Renal pelvis (tissue), 4 donors: ENCODE data around the gene SLC9A4. TPM values are rescaled to one million over a fixed set of nuclear protein-coding genes. Genes with fewer than 3 reads are reported as not detected.

Experiments used
- DNase-seq: peaks from one replicate; pipeline ENCODE4 v3.0.0-alpha.2; 2013
- polyA plus RNA-seq, 3 donors: library from polyadenylated mRNA; unstranded; fragments of 120-200 nt; gene quantifications; one replicate each; pipeline ENCODE4 v1.2.1, GENCODE V29; 2013; ENCODE audit not compliant: insufficient read length in 3 of 3

SLC9A4 gene
- polyA plus RNA-seq, 3 donors = 5.5 to 13.2 (median 6.7) TPM

DNA sequence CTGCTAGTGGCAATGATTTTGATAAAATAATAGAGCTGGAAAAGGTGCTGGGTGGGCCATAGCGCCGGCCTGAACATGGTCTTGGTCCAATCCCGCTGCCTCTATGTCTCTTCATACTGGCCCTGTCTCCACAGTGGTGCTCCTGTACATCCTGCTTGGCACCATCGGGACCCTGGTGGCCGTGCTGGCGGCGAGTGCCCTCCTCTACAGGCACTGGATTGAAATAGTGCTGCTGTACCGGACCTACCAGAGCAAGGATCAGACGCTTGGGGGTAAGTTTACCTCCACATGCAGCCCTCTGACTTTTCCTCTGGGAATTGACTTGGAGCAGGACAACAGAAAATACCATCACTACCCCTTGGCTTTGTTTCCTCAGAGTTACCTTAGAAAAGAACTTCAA lies 26.1 kb upstream of the SLC9A4 start:
- DNase-seq = no peak

DNA sequence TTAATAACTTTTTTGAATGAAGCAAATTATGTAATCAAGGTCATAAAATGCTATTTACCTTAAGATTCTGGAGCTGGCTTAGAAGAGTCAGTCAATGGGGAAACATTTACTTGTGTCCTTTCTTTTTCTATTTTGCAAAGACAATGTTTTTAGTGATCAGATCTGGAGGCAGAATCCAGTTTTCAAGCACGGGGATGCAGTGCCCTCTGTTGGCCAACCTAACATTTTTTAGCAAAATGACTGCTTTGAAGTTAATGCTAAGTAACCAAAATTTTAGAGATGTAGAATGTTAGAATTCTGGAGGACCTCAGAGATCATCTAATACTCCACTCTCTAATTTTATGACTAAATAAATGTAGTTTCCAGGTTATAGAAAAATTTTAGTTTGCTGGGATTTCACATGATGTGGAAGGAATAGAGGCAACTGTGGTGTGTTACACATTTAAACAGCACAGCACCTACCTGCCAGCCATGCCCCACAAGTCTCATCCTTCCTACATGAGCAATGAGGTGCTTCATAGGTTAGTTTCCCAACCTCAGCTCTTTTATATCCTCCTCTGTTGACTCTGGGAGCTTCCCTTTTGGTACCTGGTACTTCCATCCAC lies 23.6 kb upstream of the SLC9A4 start:
- peak; percentile 28 for DNase-seq

DNA sequence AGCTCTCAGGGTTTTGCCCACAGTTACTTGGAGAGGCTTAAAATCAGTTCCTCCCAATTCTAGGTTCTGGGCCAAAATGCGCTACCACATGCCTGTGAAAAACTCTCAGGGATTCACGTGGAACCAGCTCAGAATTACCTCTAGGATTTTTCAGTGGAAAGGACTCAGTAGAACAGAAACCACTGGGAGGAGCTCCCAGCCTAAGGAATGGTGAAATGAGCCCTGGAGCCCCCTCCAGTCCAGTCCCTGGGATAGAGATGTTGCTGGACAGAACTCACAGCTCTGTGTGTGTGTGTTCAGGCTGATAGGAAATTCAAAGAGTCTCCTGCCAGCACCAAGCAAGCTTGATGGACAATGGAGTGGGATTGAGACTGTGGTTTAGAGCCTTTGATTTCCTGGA lies 21.1 kb upstream of the SLC9A4 start:
- DNase-seq = no peak

DNA sequence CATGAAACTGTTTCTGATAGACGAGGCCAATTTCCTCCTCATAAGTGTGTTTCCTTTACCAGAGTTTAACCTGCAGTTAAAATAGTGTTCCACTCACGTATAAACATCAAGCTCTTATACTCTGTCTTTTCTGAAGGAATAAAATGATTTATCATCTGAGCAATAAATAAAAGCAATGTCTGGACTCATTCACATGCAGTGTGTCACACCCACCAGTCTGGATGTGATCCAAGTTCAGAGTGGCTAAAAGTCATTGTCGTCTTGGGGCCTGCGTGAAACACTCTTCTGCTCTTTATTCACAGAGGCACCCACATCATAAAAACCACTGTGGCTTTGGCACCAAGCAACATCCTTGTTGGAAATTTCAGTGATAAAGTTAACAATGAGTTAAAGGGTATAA lies 19.5 kb upstream of the SLC9A4 start:
- no peak for DNase-seq

DNA sequence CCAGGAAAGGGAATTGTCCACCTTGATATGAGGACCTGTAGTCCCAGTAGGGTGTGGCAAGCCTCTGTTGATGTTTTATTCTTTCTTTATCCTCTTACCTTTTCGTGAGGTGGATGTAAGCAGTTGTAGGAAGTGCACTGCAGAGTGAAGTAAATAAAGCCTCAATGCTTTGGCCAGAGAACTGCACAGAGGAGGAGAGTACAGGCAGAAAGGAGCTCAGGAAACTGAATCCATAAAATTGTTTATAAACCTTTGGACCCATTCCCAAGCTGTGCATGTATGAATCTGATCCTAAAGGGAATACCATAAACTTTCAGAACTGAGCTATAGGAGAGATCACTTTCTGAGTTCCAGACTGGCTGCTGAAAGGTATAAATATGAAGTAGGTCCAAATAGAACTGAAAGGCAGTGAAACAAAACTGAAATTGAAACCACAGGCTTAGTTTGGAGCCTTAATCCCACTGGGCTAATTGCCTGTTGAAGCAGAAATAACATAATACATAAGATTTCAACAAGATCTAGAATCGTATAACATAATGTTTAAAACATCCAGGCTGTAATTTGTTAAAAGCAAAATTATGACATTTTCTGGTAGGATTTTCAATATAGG lies 17.9 kb upstream of the SLC9A4 start:
- no peak for DNase-seq

DNA sequence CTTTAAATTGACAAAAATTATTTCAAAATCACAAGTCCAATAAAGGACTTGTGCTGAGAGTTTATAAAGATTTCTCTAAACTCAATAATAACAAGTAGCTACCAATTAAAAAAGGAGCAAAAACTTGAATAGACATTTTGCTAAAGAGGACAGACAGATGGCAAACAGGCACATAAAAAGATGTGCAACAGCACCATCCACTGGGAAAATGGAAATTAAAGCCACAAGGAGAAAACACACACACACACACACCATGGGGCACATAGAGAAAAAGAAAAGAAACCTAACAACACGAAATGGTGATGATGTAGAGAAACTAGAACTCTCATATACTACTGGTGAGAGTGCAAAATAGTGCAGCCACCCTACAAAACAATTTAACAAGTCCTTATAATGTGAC lies 12.6 kb upstream of the SLC9A4 start:
- DNase-seq = no peak

DNA sequence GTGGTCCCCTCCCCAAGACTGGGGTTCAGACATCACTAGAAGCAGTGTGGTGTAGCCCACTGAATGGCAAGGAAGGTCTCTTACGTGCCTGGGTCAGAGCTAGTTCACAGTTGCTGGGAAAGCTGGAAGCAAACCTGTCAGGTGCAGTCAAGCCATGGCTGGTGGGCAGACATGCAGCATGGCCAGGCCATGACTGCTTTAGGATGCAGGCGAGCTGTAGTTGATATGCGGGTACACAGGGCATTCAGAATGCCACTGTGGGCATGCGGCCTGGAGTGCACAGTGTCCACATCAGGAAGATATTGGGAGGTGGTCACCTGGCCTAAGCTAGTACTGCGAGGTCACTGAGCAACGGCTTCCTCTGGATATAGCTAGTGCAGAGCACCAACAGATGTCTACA lies 11.8 kb upstream of the SLC9A4 start:
- DNase-seq = no peak

DNA sequence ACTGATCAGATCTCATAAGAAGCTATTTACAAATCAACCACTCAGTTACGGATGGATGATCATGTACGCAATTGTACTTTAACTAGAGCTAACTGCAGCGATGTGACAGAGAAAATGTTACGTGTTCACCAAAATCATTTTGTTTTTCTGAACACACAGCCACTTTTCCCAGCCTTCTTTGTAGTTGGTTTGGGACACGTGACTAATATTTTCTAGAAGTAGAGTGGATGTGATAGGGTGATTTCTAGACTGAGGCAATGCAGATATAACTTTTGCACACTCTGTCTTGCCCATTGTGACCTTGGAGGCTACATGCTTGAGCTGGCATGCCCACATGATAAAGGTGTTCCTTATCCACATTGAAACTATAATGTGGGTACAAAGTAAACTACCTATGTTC lies 9.9 kb upstream of the SLC9A4 start:
- no peak for DNase-seq

DNA sequence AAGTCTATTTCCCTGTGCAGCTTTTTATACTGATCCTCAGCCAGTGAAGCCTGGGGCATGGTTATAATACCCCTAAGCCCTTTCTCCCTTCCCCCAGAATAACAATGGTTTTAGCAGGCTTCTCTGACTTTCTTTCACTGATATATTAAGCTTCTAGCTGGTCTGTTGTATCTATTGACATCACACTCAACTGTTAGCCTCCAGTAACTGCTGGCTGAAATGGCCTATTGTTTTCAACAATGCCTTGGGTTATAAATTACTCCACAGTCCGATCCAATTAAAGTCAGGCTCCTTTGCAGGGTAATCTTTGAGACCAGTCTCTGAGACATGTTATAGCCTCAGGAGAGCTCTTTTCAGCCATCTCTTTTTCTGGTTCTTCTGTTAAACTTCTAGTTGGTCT lies 2.9 kb upstream of the SLC9A4 start:
- no peak for DNase-seq

DNA sequence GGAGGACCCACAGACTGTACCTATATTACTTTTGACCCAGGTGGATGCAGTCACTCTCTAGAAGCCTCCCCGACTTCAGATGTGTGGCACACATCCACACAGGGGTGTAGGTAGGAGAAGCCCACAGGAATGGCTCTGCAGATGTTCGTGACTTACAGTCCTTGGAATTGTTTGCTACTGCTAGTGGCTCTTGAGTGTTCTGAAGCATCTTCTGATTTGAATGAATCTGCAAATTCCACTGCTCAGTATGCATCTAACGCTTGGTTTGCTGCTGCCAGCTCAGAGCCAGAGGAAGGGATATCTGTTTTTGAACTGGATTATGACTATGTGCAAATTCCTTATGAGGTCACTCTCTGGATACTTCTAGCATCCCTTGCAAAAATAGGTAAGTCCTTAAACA lies 605 bp downstream of the SLC9A4 start:
- DNase-seq = no peak

DNA sequence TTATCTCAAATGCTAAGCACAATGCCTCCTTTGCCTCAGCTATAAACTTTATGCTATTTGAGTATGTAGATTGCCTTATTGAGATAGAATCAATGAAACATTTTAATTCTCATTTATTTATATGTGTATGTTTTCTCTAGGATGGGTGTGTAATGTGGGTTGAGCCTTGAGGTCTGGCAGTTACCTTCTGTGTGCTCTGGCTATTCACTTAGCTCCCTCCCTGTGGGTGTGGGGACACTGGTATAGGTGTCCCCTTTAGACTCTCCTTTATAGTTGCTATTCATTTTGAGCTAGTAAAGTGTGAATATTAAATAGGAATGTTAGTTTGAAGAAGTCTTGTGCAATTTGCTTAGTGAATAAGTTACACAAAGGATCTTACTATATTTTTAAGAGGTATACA lies 1.8 kb downstream of the SLC9A4 start:
- no peak for DNase-seq

DNA sequence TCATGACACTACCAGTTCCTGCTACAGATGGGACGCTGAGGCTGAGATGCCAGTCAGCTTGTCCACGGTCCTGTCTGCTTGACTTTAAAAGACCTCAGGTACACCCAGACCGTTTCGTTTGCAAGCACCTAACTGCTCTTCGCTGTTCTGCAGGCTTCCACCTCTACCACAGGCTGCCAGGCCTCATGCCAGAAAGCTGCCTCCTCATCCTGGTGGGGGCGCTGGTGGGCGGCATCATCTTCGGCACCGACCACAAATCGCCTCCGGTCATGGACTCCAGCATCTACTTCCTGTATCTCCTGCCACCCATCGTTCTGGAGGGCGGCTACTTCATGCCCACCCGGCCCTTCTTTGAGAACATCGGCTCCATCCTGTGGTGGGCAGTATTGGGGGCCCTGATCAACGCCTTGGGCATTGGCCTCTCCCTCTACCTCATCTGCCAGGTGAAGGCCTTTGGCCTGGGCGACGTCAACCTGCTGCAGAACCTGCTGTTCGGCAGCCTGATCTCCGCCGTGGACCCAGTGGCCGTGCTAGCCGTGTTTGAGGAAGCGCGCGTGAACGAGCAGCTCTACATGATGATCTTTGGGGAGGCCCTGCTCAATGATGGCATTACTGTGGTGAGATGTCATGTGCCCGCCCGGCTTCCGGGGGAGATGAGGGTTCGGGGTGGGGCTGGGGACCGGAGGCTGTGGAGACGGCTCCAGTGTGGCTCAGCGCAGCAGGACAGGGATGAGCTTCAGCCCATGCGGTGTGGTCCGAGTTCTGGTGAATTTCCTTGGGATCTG lies 5.9 kb downstream of the SLC9A4 start:
- DNase-seq = no peak

DNA sequence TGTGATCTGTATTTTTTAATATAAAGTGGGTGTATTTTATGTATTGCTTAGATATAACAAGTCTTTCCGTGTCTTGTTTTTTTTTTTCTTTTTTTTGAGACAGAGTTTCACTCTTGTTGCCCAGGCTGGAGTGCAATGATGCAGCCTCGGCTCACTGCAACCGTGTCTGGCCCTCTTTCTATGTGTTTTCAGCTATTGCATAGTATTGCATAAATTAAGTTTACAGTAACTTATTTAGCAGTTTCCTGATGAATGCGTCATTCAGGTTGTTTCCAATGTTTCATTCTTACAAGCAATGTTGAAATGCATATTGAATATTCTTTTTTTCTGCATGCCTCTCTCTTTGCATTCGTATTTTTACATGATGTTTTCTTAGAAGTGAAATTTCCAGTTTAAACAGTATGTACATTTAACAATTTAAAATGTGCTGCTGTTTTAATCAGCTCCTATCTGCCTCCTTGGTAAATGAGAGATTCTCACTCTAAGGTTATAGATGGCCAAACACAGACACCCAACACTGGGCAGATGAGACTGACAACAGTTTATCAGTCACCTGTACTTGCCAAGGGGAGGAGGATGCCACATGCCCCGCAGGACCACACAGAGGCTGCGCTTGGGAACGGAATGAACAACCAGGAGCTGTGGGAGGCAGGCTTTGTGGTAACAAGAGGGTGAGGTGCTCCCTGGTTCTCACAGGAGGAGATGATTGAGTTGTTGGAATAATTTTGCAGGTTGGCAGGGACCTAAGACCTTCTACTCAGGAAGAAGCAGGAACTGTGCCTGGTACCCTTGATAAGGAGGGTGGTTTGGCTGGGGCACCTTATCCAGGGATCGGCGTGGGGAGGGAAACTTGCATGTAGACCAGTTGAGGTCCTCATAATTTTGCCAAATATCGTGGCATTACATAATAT lies 7.5 kb downstream of the SLC9A4 start:
- no peak for DNase-seq

DNA sequence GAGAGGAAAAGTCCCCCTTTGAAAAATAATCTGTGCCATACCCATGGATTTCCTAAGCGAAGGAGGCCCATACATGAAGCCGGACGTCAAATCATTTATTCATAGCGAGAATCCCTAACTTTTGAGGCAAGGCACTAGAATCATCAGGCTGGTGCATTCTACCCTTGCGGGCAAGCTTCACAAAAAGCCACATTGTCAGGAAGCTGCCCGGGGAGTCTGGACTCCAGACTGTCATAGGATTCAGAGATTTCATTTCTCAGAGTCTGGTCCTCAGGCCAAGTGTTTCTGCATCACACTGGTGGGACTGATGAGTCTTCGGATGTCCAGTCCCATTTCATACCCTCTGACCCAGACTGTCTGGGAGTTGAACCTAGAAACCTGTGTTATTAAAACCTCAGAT lies 8.9 kb downstream of the SLC9A4 start:
- no peak for DNase-seq

DNA sequence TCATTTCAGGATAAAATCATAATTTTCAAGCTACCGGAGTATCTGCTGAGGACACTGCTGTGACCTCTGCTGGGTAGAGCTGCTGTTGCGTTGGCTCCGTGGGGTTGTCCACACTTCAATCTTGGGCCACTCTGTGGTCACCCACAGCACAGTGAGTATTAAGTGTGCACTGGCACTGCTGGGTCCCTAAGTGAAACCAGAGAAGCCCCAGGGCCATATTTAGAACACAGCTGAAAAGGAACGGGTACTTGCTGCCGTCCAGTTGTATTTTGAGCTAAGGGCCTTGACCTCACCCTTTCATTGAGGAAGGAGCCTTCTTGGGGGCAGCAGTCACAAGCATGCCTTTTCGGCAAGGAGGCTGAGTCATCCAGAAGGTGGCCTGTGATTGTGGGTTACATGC lies 10.1 kb downstream of the SLC9A4 start:
- no peak for DNase-seq

DNA sequence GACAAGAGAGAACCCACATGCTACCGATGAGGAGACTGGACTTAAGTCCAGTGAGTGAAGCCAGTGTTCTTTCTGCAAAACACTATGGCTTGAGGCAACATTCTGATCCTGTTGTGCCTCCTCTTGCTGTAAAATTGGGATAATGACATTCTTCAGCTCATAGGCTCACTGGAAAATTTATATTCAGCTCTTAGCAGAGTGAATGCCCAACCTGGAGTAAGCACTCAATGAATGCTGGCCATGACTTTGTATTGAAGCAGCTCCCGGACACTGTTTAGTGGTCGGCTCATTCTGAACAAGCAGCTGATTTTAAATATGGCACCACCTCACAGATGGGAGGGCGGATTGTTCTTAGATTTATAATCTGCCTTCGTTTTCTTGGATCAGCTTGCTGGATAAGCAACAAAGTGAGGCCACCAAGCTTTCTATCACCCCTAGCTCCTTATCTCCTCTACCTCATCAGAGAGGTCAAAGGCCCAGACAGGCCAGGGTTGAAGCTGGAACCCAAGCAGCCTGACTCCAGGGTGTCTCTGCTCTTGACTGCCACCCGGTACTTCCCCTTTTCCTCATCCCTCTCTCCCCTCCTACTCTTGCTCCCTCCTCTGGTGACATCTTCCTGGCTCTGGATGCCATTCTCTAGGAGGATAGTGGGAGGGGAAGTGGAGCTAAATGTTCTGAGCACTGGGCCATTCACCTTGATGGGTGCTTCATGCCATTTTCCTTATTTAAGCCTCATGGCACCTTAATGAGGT lies 11.5 kb downstream of the SLC9A4 start:
- no peak for DNase-seq

DNA sequence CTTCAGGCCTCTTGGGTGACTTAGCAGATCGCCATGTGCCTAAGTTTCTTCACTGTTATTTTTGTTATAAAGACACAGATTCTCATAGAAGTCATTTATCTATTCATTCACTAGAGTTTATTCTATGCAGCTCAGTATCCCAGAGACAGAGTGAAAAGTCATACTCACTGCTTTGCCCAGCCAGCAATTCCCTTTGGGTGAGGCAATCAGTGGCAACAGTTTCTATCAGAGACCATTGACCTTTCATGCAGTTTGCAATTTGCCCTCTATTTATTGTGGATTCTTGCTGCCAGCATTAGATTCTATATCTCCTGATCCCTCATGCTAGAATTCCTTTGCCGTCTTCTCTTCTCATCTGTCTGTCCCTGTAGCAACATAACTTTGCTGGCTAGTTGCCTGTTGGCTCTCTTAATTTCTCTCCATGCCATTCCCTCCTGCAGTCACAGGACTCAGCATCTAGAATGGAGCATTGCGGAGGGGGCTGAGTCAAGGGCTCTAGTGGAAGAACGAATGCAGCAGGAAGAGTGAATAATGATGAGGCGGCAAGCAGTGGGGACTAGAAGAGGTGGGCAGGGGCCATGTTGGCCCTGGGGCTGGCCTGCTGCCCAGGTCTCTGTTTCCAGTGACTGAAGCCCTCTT lies 12.2 kb downstream of the SLC9A4 start:
- no peak for DNase-seq

DNA sequence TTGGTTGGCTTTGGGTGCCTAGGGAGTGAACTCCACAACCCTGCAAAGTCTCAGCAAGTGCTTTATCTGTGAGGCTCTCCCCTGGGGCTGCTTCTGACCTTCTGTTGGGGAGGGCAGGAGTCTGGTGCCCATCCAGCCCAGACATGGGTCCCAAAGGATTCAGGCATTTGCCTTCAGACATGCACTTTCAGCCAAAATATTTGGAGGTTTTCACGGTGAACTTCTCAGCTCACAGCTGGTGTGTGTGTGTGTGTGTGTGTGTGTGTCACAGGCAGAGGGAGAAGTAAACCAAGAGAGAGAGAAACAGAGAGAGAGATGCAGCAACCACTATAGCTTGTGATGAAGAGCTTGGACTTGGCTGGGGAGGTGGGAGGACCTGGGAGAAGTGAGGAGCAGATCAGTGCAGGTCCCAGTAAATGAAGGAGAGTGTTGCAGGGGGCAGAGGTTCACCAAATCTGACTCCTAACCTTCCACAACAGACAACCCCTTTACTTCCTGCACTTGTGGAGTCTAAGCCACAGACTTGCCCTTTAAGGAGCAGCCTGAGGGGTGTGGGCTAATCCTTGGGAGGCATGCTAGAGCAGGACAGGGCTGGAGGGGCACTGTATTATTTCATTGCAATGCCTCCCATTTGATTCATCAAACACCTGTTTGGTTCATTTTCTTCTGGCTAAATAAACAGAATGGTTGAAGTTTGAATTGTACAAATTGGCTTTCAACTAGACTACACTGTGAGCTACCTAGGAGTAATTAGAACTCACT lies 14.1 kb downstream of the SLC9A4 start:
- DNase-seq = no peak

DNA sequence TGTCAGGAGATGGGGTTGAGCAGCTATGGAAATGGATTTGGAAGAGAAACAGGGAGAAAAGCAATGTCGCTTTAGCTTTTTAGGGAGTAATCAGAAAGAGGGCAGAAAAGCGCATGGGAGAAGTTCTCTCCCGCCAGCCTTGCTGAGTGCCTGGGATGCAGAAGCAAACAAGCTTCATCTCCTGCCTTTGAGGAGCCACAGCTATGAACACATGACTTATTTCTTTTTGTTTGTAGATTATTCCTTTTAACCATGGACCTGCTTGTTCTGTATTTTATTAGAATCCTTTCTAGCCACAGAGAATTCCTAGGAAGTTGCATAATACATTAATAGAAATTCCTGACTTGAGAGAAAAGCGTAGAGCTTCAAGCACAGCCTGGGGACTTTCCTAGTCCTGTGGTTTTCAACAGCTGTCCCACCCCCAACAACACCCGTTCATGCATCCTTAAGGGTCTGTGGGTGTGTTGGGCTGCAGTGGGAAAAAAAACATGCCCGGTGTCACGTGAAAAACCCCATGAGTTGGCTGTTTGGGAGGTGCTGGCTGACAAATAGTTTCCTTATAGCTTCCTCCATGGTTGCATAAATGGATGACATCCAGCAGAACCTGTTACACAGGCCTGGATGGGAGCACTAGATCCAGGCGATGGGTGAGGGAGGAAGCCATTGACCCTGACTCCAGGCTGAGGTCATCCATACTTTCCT lies 14.9 kb downstream of the SLC9A4 start:
- DNase-seq = peak; percentile 15

DNA sequence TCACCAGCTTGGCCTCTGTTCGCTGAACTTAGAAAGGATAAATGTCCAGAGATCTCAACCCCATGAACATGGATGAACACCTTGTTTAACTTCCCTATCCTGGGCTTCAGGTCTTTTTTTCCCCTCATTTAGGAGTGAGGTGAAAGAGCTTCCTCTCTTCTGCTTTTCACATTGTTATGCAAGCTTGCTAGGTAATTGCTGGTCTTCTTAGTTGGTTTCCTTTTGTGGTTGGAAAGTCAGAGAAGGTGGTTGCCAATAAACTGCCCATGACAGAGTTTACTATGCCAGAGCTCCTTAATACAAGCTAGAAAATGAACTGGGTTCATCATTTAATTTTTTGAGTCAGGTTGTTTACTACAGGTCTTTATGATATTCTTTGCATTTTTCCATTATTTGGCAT lies 16.6 kb downstream of the SLC9A4 start:
- no peak for DNase-seq
